ENCODE data around the gene MYOM3. TPM values are rescaled to one million over a fixed set of nuclear protein-coding genes. Genes with fewer than 3 reads are reported as not detected.

Gene MYOM3
- total and polyA plus RNA-seq, 2 of the 13 experiments (the other 11 are each of a cell fraction or from before 2014, with no cell fraction given): 5.8 to 15.3 TPM

- Histone ChIP-seq H3K9ac (ENCODE audit: insufficient read depth, low read depth, low read length) (no peak overlapping the region), H3K36me3 (replicated peaks in 1 of 2; ENCODE audit: control insufficient read depth in 1 of 2, insufficient read depth in 2 of 2, low read length in 2 of 2) (peaks cover 0 to 22% of the 10 kb centered on the region in 2 experiments; a peak in 3 of 5 replicates), H3K79me2 (ENCODE audit: insufficient read depth, low read length) (no peaks in the 10 kb centered on the region), H4K20me1 (ENCODE audit: insufficient read depth, low read length) (no peaks in the 10 kb centered on the region), H3K4me2 (ENCODE audit: low read depth, low read length) (no peak overlapping the region), H3K4me1 (ENCODE audit: insufficient read depth, low read length) (peaks cover 15% of the 10 kb centered on the region), H3K27me3 (ENCODE audit: control insufficient read depth in 1 of 2, insufficient read depth in 2 of 2, low read length in 2 of 2) (no peaks in the 10 kb centered on the region), H3K9me3 (ENCODE audit: low read length) (no peaks in the 10 kb centered on the region), H3K27ac (ENCODE audit: extremely low read length, insufficient read depth, low read length) (no peak overlapping the region), H2AFZ (ENCODE audit: low read length) (no peak overlapping the region), H3K4me3 (replicated peaks in 1 of 3; ENCODE audit: insufficient read depth in 1 of 3, low read depth in 2 of 3, low read length in 3 of 3) (no peak overlapping the region)
- CTCF ChIA-PET (ENCODE audit: low intra/inter-chr PET ratio, low total read pairs): no interaction called here
- in situ Hi-C loops (cut with HindIII; ENCODE audit: extremely low pct_ligation_motif_present, low pct_unique_long_range_greater_than_20kb): no loop called here
- TF ChIP-seq ZFP36 (IDR thresholded peaks at IDR 0.05; ENCODE audit: borderline replicate concordance, low read depth, low read length, partially characterized antibody): no peak
- TF ChIP-seq ZNF768 (CRISPR knock-in tag; IDR thresholded peaks at IDR 0.05): peak; percentile 41; the same call in 1 of the 2 replicates
- FAIRE-seq (no peak), DNase-seq (ENCODE audit: low spot score) (no peak), ATAC-seq (no peak)
- POLR2A ChIA-PET: no interaction called here
- BruUV-seq (replicated peaks): no TSS peak
- intact Hi-C loops (cut with micrococcal nuclease; ENCODE audit: unreplicated experiment): no loop called here
- 63% methylated on average over 2 of the region's 2 CpGs for WGBS (ENCODE audit: low lambda C conversion rate)
Observed at GRCh38 chr1:24124980-24125379, 13.0 kb upstream of the MYOM3 start.

- no TSS peak for BruUV-seq (replicated peaks)
- POLR2A ChIA-PET: no interaction called here
- WGBS (ENCODE audit: low lambda C conversion rate): 80% methylated on average over 3 of the region's 6 CpGs
- H4K20me1 ChIP-seq (ENCODE audit: insufficient read depth, low read length): no peaks in the 10 kb centered on the region
- ATAC-seq (no peak), DNase-seq (ENCODE audit: low spot score) (no peak), FAIRE-seq (no peak)
- H3K9me3 ChIP-seq (ENCODE audit: low read length): no peaks in the 10 kb centered on the region
- no peak overlapping the region for H3K4me2 ChIP-seq (ENCODE audit: low read depth, low read length)
- in situ Hi-C loops (cut with HindIII; ENCODE audit: extremely low pct_ligation_motif_present, low pct_unique_long_range_greater_than_20kb) (no loop called here), intact Hi-C loops (cut with micrococcal nuclease; ENCODE audit: unreplicated experiment) (no loop called here)
- no peaks in the 10 kb centered on the region for H3K79me2 ChIP-seq (ENCODE audit: insufficient read depth, low read length)
- CTCF ChIA-PET (ENCODE audit: low intra/inter-chr PET ratio, low total read pairs): no interaction called here
- no peaks in the 10 kb centered on the region for H3K27me3 ChIP-seq (ENCODE audit: control insufficient read depth in 1 of 2, insufficient read depth in 2 of 2, low read length in 2 of 2)
- no peak overlapping the region for H3K27ac ChIP-seq (ENCODE audit: extremely low read length, insufficient read depth, low read length)
- H3K4me3 ChIP-seq (replicated peaks in 1 of 3; ENCODE audit: insufficient read depth in 1 of 3, low read depth in 2 of 3, low read length in 3 of 3): no peak overlapping the region
- no peak overlapping the region for H3K9ac ChIP-seq (ENCODE audit: insufficient read depth, low read depth, low read length)
- no peak overlapping the region for H2AFZ ChIP-seq (ENCODE audit: low read length)
- H3K4me1 ChIP-seq (ENCODE audit: insufficient read depth, low read length): peaks cover 29% of the 10 kb centered on the region
- H3K36me3 ChIP-seq (replicated peaks in 1 of 2; ENCODE audit: control insufficient read depth in 1 of 2, insufficient read depth in 2 of 2, low read length in 2 of 2): peaks cover 0 to 22% of the 10 kb centered on the region in 2 experiments; a peak in 3 of 5 replicates
- no peak for TF ChIP-seq NONO (IDR thresholded peaks at IDR 0.05)
- no peak for TF ChIP-seq NONO (CRISPR knock-in tag; conservative IDR thresholded peaks at IDR 0.05)
- no peak for TF ChIP-seq ZFP37 (CRISPR knock-in tag; IDR thresholded peaks at IDR 0.05; ENCODE audit: borderline replicate concordance)
- no peak for TF ChIP-seq KDM5B (CRISPR knock-in tag; IDR thresholded peaks at IDR 0.05; ENCODE audit: borderline replicate concordance)
- no peak for TF ChIP-seq ZNF124 (CRISPR knock-in tag; IDR thresholded peaks at IDR 0.05)
- no peak for TF ChIP-seq ZNF572 (CRISPR knock-in tag; IDR thresholded peaks at IDR 0.05)
- no peak for TF ChIP-seq ZNF609 (CRISPR knock-in tag; IDR thresholded peaks at IDR 0.05; ENCODE audit: borderline replicate concordance)
- TF ChIP-seq ZNF879 (CRISPR knock-in tag; IDR thresholded peaks at IDR 0.05): no peak
- no peak for TF ChIP-seq PRMT3 (CRISPR knock-in tag; IDR thresholded peaks at IDR 0.05; ENCODE audit: borderline replicate concordance, low read depth)
- no peak for TF ChIP-seq ZNF781 (CRISPR knock-in tag; IDR thresholded peaks at IDR 0.05; ENCODE audit: borderline replicate concordance, not compliant biosample characterization)
- TF ChIP-seq KDM6A (CRISPR knock-in tag; IDR thresholded peaks at IDR 0.05; ENCODE audit: low read depth): no peak
- no peak for TF ChIP-seq BCL3 (CRISPR knock-in tag; IDR thresholded peaks at IDR 0.05)
Observed at GRCh38 chr1:24123611-24124010, 11.7 kb upstream of the MYOM3 start.

All from HepG2 (cell line).